GM12878 (cell line): Measurements from ENCODE around the gene COPS8. TPM values are rescaled to one million over a fixed set of nuclear protein-coding genes. Genes with fewer than 3 reads are reported as not detected.

Experiments used
- ATAC-seq: fragments of 200-7000 bp; cut with Tn5 transposase; 3 replicates; pipeline ENCODE4 v1.9.1; 2020; ENCODE audit warnings: mild to moderate bottlenecking, moderate library complexity
- BruUV-seq: library from RNA; stranded (reverse); fragments of 400-500 nt; replicated peaks from 2 replicates; lab custom pipeline; 2021; lab: Mats Ljungman, UMichigan
- CTCF ChIA-PET: fragments of 300-600 bp; sonication (Branson Sonifier 250); formaldehyde crosslinking; extraction: SDS; loops from one replicate; lab custom pipeline; 2021; ENCODE audit warnings: inconsistent platforms; lab: Yijun Ruan, JAX
- POLR2A ChIA-PET: fragments of 350-600 bp; formaldehyde crosslinking; extraction: SDS; loops from one replicate; lab custom pipeline; 2021; ENCODE audit warnings: inconsistent platforms; lab: Charles Lee
- RAD21 ChIA-PET: fragments of 300-600 bp; sonication (Branson Sonifier 250); formaldehyde crosslinking; loops from one replicate; lab custom pipeline; 2023; ENCODE audit warnings: antibody characterized with exemption; ENCODE audit not compliant: unreplicated experiment; lab: Charles Lee
- SMC1A ChIA-PET: fragments of 300-600 bp; sonication (Branson Sonifier 250); formaldehyde crosslinking; loops from one replicate; lab custom pipeline; 2023; ENCODE audit not compliant: unreplicated experiment, uncharacterized antibody; lab: Charles Lee
- DNase-seq: peaks from one replicate; pipeline ENCODE4 v3.0.0-alpha.2; 2011; ENCODE audit warnings: low read depth, low spot score
- FAIRE-seq: peaks from 3 replicates; lab custom pipeline; 2011; peaks lifted over from hg19 to GRCh38; lab: Jason Lieb, UNC
- H2AFZ ChIP-seq: 2 replicates; pipeline ENCODE4 v1.6.0; 2011; ENCODE audit warnings: low read depth, low read length, control low read depth; ENCODE audit not compliant: control insufficient read depth
- H3K27ac ChIP-seq: 2 replicates; pipeline ENCODE4 v1.5.1; 2011; ENCODE audit warnings: control low read depth; ENCODE audit not compliant: control insufficient read depth, insufficient read depth
- H3K27me3 ChIP-seq, 2 experiments: replicated peaks in 1 of 2; 2 replicates each; pipeline versions ENCODE4 v1.6.0 to v1.6.1; 2011; ENCODE audit warnings: low read length in 1 of 2; ENCODE audit not compliant: control insufficient read depth in 2 of 2, insufficient read depth in 2 of 2
- H3K36me3 ChIP-seq, 2 experiments: 2 replicates each; pipeline ENCODE4 v1.5.1; 2011; ENCODE audit warnings: low read length in 1 of 2; ENCODE audit not compliant: control insufficient read depth in 2 of 2, insufficient read depth in 2 of 2
- H3K4me1 ChIP-seq: 2 replicates; pipeline ENCODE4 v1.6.1; 2011; ENCODE audit warnings: mild to moderate bottlenecking, low read length, moderate library complexity, mixed read lengths; ENCODE audit not compliant: control insufficient read depth, insufficient read depth
- H3K4me2 ChIP-seq: 2 replicates; pipeline ENCODE4 v1.6.0; 2011; ENCODE audit warnings: control low read depth; ENCODE audit not compliant: control insufficient read depth, insufficient read depth
- H3K4me3 ChIP-seq: fragments of 200-600 bp; sonication (generic); 2 replicates; pipeline ENCODE4 v1.5.1; 2016
- H3K79me2 ChIP-seq: 2 replicates; pipeline ENCODE4 v1.6.0; 2011; ENCODE audit warnings: low read length; ENCODE audit not compliant: control insufficient read depth, insufficient read depth
- H3K9ac ChIP-seq: 2 replicates; pipeline ENCODE4 v1.8.0; 2011; ENCODE audit warnings: low read length, control low read depth, mixed read lengths; ENCODE audit not compliant: control insufficient read depth, insufficient read depth
- H3K9me3 ChIP-seq: replicated peaks from 3 replicates; pipeline ENCODE4 v1.5.1; 2011; ENCODE audit warnings: mild to moderate bottlenecking, low read length; ENCODE audit not compliant: control insufficient read depth, insufficient read depth
- H4K20me1 ChIP-seq: 2 replicates; pipeline ENCODE4 v1.6.0; 2011; ENCODE audit not compliant: control insufficient read depth, insufficient read depth
- BACH1 ChIP-seq: fragments of 450-650 bp; IDR thresholded peaks from 2 replicates; pipeline ENCODE4 v1.6.1; 2017; ENCODE audit warnings: mild to moderate bottlenecking, borderline replicate concordance
- BCL3 ChIP-seq: IDR thresholded peaks from 2 replicates; pipeline ENCODE4 v1.6.1; 2011; ENCODE audit warnings: borderline replicate concordance, low read depth, mild to moderate bottlenecking, moderate library complexity, low read length; ENCODE audit not compliant: insufficient read depth, poor library complexity, severe bottlenecking
- FOXM1 ChIP-seq: IDR thresholded peaks from 2 replicates; pipeline ENCODE4 v1.6.1; 2012; ENCODE audit warnings: low read depth, mild to moderate bottlenecking, inconsistent platforms, low read length, moderate library complexity
- KLF5 ChIP-seq: fragments of 450-650 bp; IDR thresholded peaks from 2 replicates; pipeline ENCODE4 v1.6.1; 2014; ENCODE audit warnings: mild to moderate bottlenecking; ENCODE audit not compliant: partially characterized antibody
- LARP7 ChIP-seq: fragments of 450-650 bp; IDR thresholded peaks from 2 replicates; pipeline ENCODE4 v1.6.1; 2017; ENCODE audit warnings: mild to moderate bottlenecking
- NR2C2 ChIP-seq: IDR thresholded peaks from 2 replicates; pipeline ENCODE4 v1.6.1; 2011; ENCODE audit warnings: borderline replicate concordance, low read depth; ENCODE audit not compliant: control insufficient read depth, insufficient read length
- SIX5 ChIP-seq: IDR thresholded peaks from 2 replicates; pipeline ENCODE4 v1.6.1; 2011; ENCODE audit warnings: mild to moderate bottlenecking, low read depth, low read length, moderate library complexity; ENCODE audit not compliant: severe bottlenecking
- TARDBP ChIP-seq: IDR thresholded peaks from 2 replicates; pipeline ENCODE4 v1.6.1; 2016; ENCODE audit warnings: borderline replicate concordance
- ZBTB4 ChIP-seq: fragments of 450-650 bp; formaldehyde crosslinking; IDR thresholded peaks from 2 replicates; pipeline ENCODE4 v1.4.0; 2022; ENCODE audit warnings: mild to moderate bottlenecking, moderate library complexity
- ZNF217 ChIP-seq: fragments of 450-650 bp; IDR thresholded peaks from 2 replicates; pipeline ENCODE4 v1.6.1; 2017; ENCODE audit warnings: antibody characterized with exemption, mild to moderate bottlenecking
- WGBS: methylation state at CpG from one replicate; pipeline ENCODE4 v1.1.6; 2016; ENCODE audit warnings: low lambda C conversion rate; ENCODE audit not compliant: insufficient replicate concordance, insufficient coverage; ENCODE audit errors: missing lambda C conversion rate; 5-methylcytosine and 5-hydroxymethylcytosine counted together
- in situ Hi-C: fragments of 300-500 bp; cut with MboI; formaldehyde crosslinking; loops from 9 replicates; pipeline ENCODE4 v1.14.3; 2018; ENCODE audit warnings: mixed read lengths
- intact Hi-C: fragments of 100-400 bp; cut with micrococcal nuclease; formaldehyde crosslinking; loops from one replicate; pipeline ENCODE4 v1.14.2; 2022; ENCODE audit not compliant: unreplicated experiment
- polyA plus RNA-seq, 11 experiments: library from polyadenylated mRNA; depleted of rRNA in 4 of 11; unstranded in 6 of 11; stranded (reverse) in 5 of 11; fragments of >200 nt; fragmentation: Nextera tagmentation in 4 of 11; fragmentation: Illumina TruSeq in 1 of 11; extraction: Ambion mirVana in 4 of 11; extraction: Trizol in 1 of 11; gene quantifications; 1 replicate in 1 of 11; 2 replicates in 10 of 11; pipeline versions ENCODE4 v1.2.1 to v1.2.3, GENCODE V29; 2011 to 2016; ENCODE audit warnings: inconsistent platforms in 2 of 11, missing spikeins in 2 of 11, low read depth in 1 of 11
- total RNA-seq, 4 experiments: library from RNA; depleted of rRNA in 3 of 4; stranded (reverse); fragments of >200 nt in 3 of 4; fragmentation: Illumina TruSeq in 1 of 4; extraction: Trizol in 1 of 4; gene quantifications; 2 replicates each; pipeline versions ENCODE4 v1.2.1 to v1.2.3, GENCODE V29; 2013 to 2021

COPS8 gene
- total and polyA plus RNA-seq, 10 of the 15 experiments (the other 5 are each of a cell fraction or from before 2014, with no cell fraction given) = 44.0 to 134 (median 107) TPM

- TF ChIP-seq BACH1 (no peak), SIX5 (no peak), ZNF217 (no peak), KLF5 (no peak)
Measured at GRCh38 chr2:237128845-237129592, 43.3 kb downstream of the COPS8 start (continued).

GRCh38 chr2:237129625-237130263 lies 44.1 kb downstream of the COPS8 start:
- Histone ChIP-seq H3K27me3 (no peaks in the 10 kb centered on the region), H3K9ac (no peak overlapping the region), H3K36me3 (no peaks in the 10 kb centered on the region), H3K79me2 (no peaks in the 10 kb centered on the region), H4K20me1 (no peaks in the 10 kb centered on the region), H3K4me3 (no peak overlapping the region), H3K4me2 (no peak overlapping the region), H3K27ac (no peak overlapping the region), H3K9me3 (no peaks in the 10 kb centered on the region; the same call in 1 of the 3 replicates), H2AFZ (no peak overlapping the region), H3K4me1 (no peaks in the 10 kb centered on the region)
- no peak for TF ChIP-seq TARDBP
- no peak for TF ChIP-seq ZBTB4 (CRISPR knock-in tag)
- peak; percentile 45 for TF ChIP-seq BCL3
- TF ChIP-seq ZNF217 = no peak
- peak; percentile 10 for TF ChIP-seq NR2C2
- TF ChIP-seq FOXM1 = no peak
- no peak for TF ChIP-seq LARP7
- FAIRE-seq (no peak), ATAC-seq (no peak), DNase-seq (no peak)
- ChIA-PET RAD21 (no interaction called here), CTCF (no interaction called here), SMC1A (no interaction called here), POLR2A (no interaction called here)
- in situ Hi-C loops = no loop called here
- intact Hi-C loops = loop anchor here (10.0 kb wide), 1 partner anchor 345 kb away; no protein-coding TSS in a partner anchor
- WGBS = 82% methylated on average over 4 of the region's 4 CpGs
- no TSS peak for BruUV-seq
